Common myeloid progenitor, CD34-positive (primary cell): ENCODE measurements around the gene MLIP.

Experiments
- CTCF ChIA-PET: fragments of 350-600 bp; sonication (Branson Sonifier 250); formaldehyde crosslinking; loops from one replicate; lab custom pipeline; 2021; ENCODE audit warnings: antibody characterized with exemption; lab: Charles Lee
- POLR2A ChIA-PET: fragments of 350-600 bp; sonication (Branson Sonifier 250); formaldehyde crosslinking; loops from one replicate; lab custom pipeline; 2021; ENCODE audit warnings: antibody characterized with exemption; lab: Charles Lee
- DNase-seq, 3 donors: peaks; one replicate each; pipeline versions ENCODE4 v3.0.0 to v3.0.0-alpha.2; 2013
- H3K27ac ChIP-seq, 2 experiments: 1 replicate in 1 of 2; 2 replicates in 1 of 2; pipeline ENCODE4 v1.7.0; 2013; ENCODE audit warnings: inconsistent platforms in 2 of 2, low read length in 2 of 2, mild to moderate bottlenecking in 2 of 2, low read depth in 1 of 2, moderate library complexity in 1 of 2; ENCODE audit not compliant: severe bottlenecking in 2 of 2, insufficient read depth in 1 of 2, poor library complexity in 1 of 2
- H3K27me3 ChIP-seq, 5 experiments: replicated peaks in 2 of 5; 1 replicate in 3 of 5; 2 replicates in 2 of 5; pipeline versions ENCODE4 v1.6.1 to v1.7.0; 2013; ENCODE audit warnings: low read length in 4 of 5, mild to moderate bottlenecking in 2 of 5, moderate library complexity in 2 of 5, inconsistent platforms in 1 of 5; ENCODE audit not compliant: insufficient read depth in 5 of 5, control insufficient read depth in 4 of 5
- H3K36me3 ChIP-seq, 4 experiments: 1 replicate in 2 of 4; 2 replicates in 2 of 4; pipeline versions ENCODE4 v1.6.1 to v1.7.0; 2013; ENCODE audit warnings: low read length in 3 of 4, control low read depth in 1 of 4, mild to moderate bottlenecking in 1 of 4; ENCODE audit not compliant: control insufficient read depth in 4 of 4, insufficient read depth in 4 of 4
- H3K4me1 ChIP-seq, 4 experiments: 1 replicate in 3 of 4; 2 replicates in 1 of 4; pipeline versions ENCODE4 v1.6.1 to v1.7.1; 2013; ENCODE audit warnings: low read length in 3 of 4, mild to moderate bottlenecking in 3 of 4, control low read depth in 1 of 4, inconsistent platforms in 1 of 4, moderate library complexity in 1 of 4; ENCODE audit not compliant: control insufficient read depth in 4 of 4, insufficient read depth in 4 of 4; ENCODE audit errors: control extremely low read depth in 1 of 4
- H3K4me3 ChIP-seq, 7 experiments: 1 replicate in 4 of 7; 2 replicates in 3 of 7; pipeline versions ENCODE4 v1.5.1 to v1.7.0; 2013; ENCODE audit warnings: mild to moderate bottlenecking in 7 of 7, low read length in 6 of 7, moderate library complexity in 6 of 7, inconsistent platforms in 2 of 7, low read depth in 2 of 7, control low read depth in 1 of 7; ENCODE audit not compliant: insufficient read depth in 4 of 7, control insufficient read depth in 1 of 7; ENCODE audit errors: extremely low read depth in 1 of 7
- H3K9me3 ChIP-seq, 5 experiments: 1 replicate in 4 of 5; 2 replicates in 1 of 5; pipeline versions ENCODE4 v1.6.1 to v1.7.1; 2013; ENCODE audit warnings: low read length in 4 of 5, mild to moderate bottlenecking in 2 of 5, inconsistent platforms in 1 of 5, low read depth in 1 of 5, moderate library complexity in 1 of 5; ENCODE audit not compliant: control insufficient read depth in 4 of 5, insufficient read depth in 2 of 5; ENCODE audit errors: control extremely low read depth in 1 of 5
- WGBS: methylation state at CpG from one replicate; pipeline ENCODE4 v1.1.5; 2013; ENCODE audit not compliant: insufficient coverage; 5-methylcytosine and 5-hydroxymethylcytosine counted together

The MLIP gene

GRCh38 chr6:54135665-54136369 lies 24.6 kb downstream of the MLIP start:
- H3K27me3 ChIP-seq, result peaks cover 0 to 2% (median 0%) of the 10 kb centered on the region in 5 experiments
- WGBS, result no CpG with 5 or more reads among the region's 2 CpGs
- no peaks in the 10 kb centered on the region for H3K4me1 ChIP-seq
- H3K4me3 ChIP-seq, result no peak overlapping the region
- ChIA-PET CTCF (no interaction called here), POLR2A (no interaction called here)
- H3K27ac ChIP-seq, result no peak overlapping the region
- DNase-seq, result no peak
- H3K36me3 ChIP-seq, result no peaks in the 10 kb centered on the region
- no peaks in the 10 kb centered on the region for H3K9me3 ChIP-seq

DNA sequence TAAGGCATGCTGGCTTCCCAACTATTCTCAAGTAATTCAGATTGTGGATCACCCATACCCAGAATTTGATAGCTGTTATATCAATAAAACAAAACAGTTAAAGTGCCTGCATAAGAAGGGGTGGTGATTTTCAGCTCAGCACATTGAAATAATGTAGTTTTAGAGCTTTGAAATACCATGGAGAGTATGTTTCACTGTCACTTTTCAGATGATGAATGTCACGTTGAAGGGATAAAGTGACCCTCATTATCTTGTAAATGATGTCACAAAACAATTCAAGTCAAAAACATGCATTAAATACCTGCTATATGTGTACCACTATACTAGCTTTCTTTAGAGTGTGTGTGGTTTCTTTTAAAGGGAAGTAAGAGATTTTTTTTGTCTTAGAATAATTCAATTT lies 27.6 kb downstream of the MLIP start:
- H3K27ac ChIP-seq, result no peak overlapping the region
- H3K27me3 ChIP-seq, result peaks cover 0 to 2% (median 0%) of the 10 kb centered on the region in 5 experiments
- H3K4me3 ChIP-seq, result no peak overlapping the region
- no peak for DNase-seq
- WGBS, result no CpG with 5 or more reads among the region's 1 CpG
- H3K4me1 ChIP-seq, result no peaks in the 10 kb centered on the region
- H3K36me3 ChIP-seq, result no peaks in the 10 kb centered on the region
- ChIA-PET CTCF (interaction anchor here (0.7 kb wide), 1 partner anchor 9 kb away, joined by 3 read pairs; no protein-coding TSS in a partner anchor), POLR2A (no interaction called here)
- H3K9me3 ChIP-seq, result no peaks in the 10 kb centered on the region

- Histone ChIP-seq H3K4me3 (no peak overlapping the region), H3K36me3 (no peaks in the 10 kb centered on the region), H3K9me3 (no peaks in the 10 kb centered on the region), H3K27me3 (peaks cover 0 to 2% (median 0%) of the 10 kb centered on the region in 5 experiments), H3K4me1 (no peaks in the 10 kb centered on the region), H3K27ac (no peak overlapping the region)
- no peak for DNase-seq
- ChIA-PET CTCF (no interaction called here), POLR2A (no interaction called here)
Observed at GRCh38 chr6:54140811-54141210, 29.6 kb downstream of the MLIP start.

DNA sequence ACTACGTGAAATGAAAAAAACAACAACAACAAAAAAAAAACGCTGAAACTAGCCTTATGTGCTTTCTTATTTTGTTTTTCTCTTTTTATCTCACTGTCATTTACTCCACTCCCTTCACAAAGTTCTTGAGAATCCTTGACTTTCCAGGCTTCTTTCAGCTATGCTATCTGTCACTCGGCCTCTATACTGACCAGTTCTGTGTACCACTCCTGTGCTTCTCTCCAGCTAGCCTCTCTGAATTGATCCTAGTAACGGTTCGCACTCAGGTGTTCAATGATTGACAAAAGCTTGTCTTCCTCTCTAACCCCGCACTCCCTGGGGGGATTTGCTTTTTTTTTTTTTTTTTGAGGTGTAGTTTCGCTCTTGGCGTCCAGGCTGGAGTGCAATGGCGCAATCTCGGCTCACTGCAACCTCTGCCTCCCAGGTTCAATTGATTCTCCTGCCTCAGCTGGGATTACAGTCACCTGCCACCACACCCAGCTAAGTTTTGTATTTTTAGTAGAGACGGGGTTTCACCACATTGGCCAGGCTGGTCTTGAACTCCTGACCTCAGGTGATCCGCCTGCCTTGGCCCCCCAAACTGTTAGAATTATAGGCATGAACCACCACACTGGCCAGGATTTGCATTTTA lies 31.8 kb downstream of the MLIP start:
- Histone ChIP-seq H3K4me3 (no peak overlapping the region), H3K27me3 (no peaks in the 10 kb centered on the region), H3K27ac (no peak overlapping the region), H3K4me1 (no peaks in the 10 kb centered on the region), H3K36me3 (no peaks in the 10 kb centered on the region), H3K9me3 (no peaks in the 10 kb centered on the region)
- WGBS, result 88% methylated on average over 6 of the region's 12 CpGs
- CTCF ChIA-PET, result no interaction called here
- POLR2A ChIA-PET, result no interaction called here
- no peak for DNase-seq

GRCh38 chr6:54151861-54152260 lies 40.6 kb downstream of the MLIP start:
- Histone ChIP-seq H3K9me3 (no peaks in the 10 kb centered on the region), H3K36me3 (no peaks in the 10 kb centered on the region), H3K4me3 (no peak overlapping the region), H3K27me3 (no peaks in the 10 kb centered on the region), H3K4me1 (no peaks in the 10 kb centered on the region), H3K27ac (no peak overlapping the region)
- CTCF ChIA-PET, result no interaction called here
- DNase-seq, result no peak
- WGBS, result 0% methylated on average over 1 of the region's 1 CpG
- POLR2A ChIA-PET, result no interaction called here

DNA sequence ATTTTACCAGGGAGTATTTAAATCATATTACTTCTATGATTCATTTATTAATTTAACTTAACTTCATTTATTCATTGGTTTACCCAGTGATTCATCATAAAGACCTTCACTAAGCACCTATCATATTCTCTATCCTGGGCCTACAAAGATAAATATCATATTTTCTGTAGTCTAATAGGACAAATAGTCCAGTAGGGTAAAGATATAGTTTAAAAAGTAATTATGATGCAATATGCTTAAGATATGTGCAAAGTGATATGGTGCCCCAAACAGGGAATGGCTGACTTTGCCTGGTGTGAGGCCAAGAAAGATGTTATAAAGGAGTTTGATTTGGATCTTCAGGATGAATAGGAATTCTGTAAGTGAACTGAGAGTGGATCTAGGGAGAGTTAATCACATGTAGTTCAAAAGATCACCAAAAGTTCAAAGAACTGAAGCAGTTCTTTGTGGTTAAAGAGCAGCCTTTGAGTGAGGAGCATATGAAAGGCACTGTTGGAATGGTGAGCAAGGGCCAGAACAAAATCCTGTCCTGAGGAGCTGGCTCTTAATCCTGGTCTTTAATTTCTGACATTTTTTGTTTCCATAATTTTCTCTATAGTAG lies 45.5 kb downstream of the MLIP start:
- H3K4me1 ChIP-seq, result no peaks in the 10 kb centered on the region
- POLR2A ChIA-PET, result no interaction called here
- no peaks in the 10 kb centered on the region for H3K36me3 ChIP-seq
- DNase-seq, result no peak
- H3K27ac ChIP-seq, result no peak overlapping the region
- H3K27me3 ChIP-seq, result no peaks in the 10 kb centered on the region
- CTCF ChIA-PET, result no interaction called here
- no peaks in the 10 kb centered on the region for H3K9me3 ChIP-seq
- no peak overlapping the region for H3K4me3 ChIP-seq

GRCh38 chr6:54157405-54157804 lies 46.2 kb downstream of the MLIP start:
- ChIA-PET CTCF (no interaction called here), POLR2A (no interaction called here)
- H3K4me1 ChIP-seq, result no peaks in the 10 kb centered on the region
- H3K27ac ChIP-seq, result no peak overlapping the region
- no peaks in the 10 kb centered on the region for H3K27me3 ChIP-seq
- no peaks in the 10 kb centered on the region for H3K9me3 ChIP-seq
- DNase-seq, result no peak
- H3K4me3 ChIP-seq, result no peak overlapping the region
- H3K36me3 ChIP-seq, result no peaks in the 10 kb centered on the region
